ENCODE data around the gene ATP10A. TPM values are rescaled to one million over a fixed set of nuclear protein-coding genes. Genes with fewer than 3 reads are reported as not detected.

Gene ATP10A
- total RNA-seq, 3 donors from 2014 or later, result 2.4 to 4.5 (median 2.7) TPM

- ATAC-seq (no peak), DNase-seq (no peak)
- H3K4me1 ChIP-seq (ENCODE audit: low read depth), result no peaks in the 10 kb centered on the region
- H3K36me3 ChIP-seq (ENCODE audit: low read depth), result no peaks in the 10 kb centered on the region
- TF ChIP-seq CTCF (IDR thresholded peaks at IDR 0.05), result no peak
- H3K9me3 ChIP-seq, result peaks cover 12% of the 10 kb centered on the region
- no peak overlapping the region for H3K4me3 ChIP-seq
- intact Hi-C loops (cut with DNase I, micrococcal nuclease), result no loop called here
Observed at GRCh38 chr15:25812073-25812472, 51.1 kb downstream of the ATP10A start.

- intact Hi-C loops (cut with DNase I, micrococcal nuclease), result no loop called here
- no peak for DNase-seq
- ATAC-seq, result peak; percentile 34
- H3K9me3 ChIP-seq, result peaks cover 12% of the 10 kb centered on the region
- H3K36me3 ChIP-seq (ENCODE audit: low read depth), result no peaks in the 10 kb centered on the region
- no peak for TF ChIP-seq CTCF (IDR thresholded peaks at IDR 0.05)
- no peak overlapping the region for H3K4me3 ChIP-seq
- H3K4me1 ChIP-seq (ENCODE audit: low read depth), result no peaks in the 10 kb centered on the region
Observed at GRCh38 chr15:25811481-25811906, 51.6 kb downstream of the ATP10A start.

- peak; percentile 29 for ATAC-seq
- Histone ChIP-seq H3K36me3 (ENCODE audit: low read depth) (no peaks in the 10 kb centered on the region), H3K9me3 (peaks cover 12% of the 10 kb centered on the region), H3K4me3 (no peak overlapping the region), H3K4me1 (ENCODE audit: low read depth) (no peaks in the 10 kb centered on the region)
- intact Hi-C loops (cut with DNase I, micrococcal nuclease), result no loop called here
- no peak for TF ChIP-seq CTCF (IDR thresholded peaks at IDR 0.05)
- no peak for DNase-seq
Observed at GRCh38 chr15:25810631-25811091, 52.5 kb downstream of the ATP10A start.

GRCh38 chr15:25810154-25810553, 53.0 kb downstream of the ATP10A start:
- Histone ChIP-seq H3K4me3 (no peak overlapping the region), H3K4me1 (ENCODE audit: low read depth) (no peaks in the 10 kb centered on the region), H3K36me3 (ENCODE audit: low read depth) (no peaks in the 10 kb centered on the region), H3K9me3 (peaks cover 12% of the 10 kb centered on the region)
- DNase-seq, result no peak
- intact Hi-C loops (cut with DNase I, micrococcal nuclease), result no loop called here
- ATAC-seq, result no peak
- no peak for TF ChIP-seq CTCF (IDR thresholded peaks at IDR 0.05)

GRCh38 chr15:25807063-25807462, 56.1 kb downstream of the ATP10A start:
- intact Hi-C loops (cut with DNase I, micrococcal nuclease), result no loop called here
- H3K9me3 ChIP-seq, result peaks cover 12% of the 10 kb centered on the region
- no peak for DNase-seq
- no peak for ATAC-seq
- no peaks in the 10 kb centered on the region for H3K36me3 ChIP-seq (ENCODE audit: low read depth)
- no peak for TF ChIP-seq CTCF (IDR thresholded peaks at IDR 0.05)
- H3K4me1 ChIP-seq (ENCODE audit: low read depth), result no peaks in the 10 kb centered on the region
- no peak overlapping the region for H3K4me3 ChIP-seq

GRCh38 chr15:25805031-25805430, 58.1 kb downstream of the ATP10A start:
- no peak for ATAC-seq
- Histone ChIP-seq H3K9me3 (peaks cover 9% of the 10 kb centered on the region), H3K36me3 (ENCODE audit: low read depth) (no peaks in the 10 kb centered on the region), H3K4me3 (no peak overlapping the region), H3K4me1 (ENCODE audit: low read depth) (no peaks in the 10 kb centered on the region)
- TF ChIP-seq CTCF (IDR thresholded peaks at IDR 0.05), result no peak
- intact Hi-C loops (cut with DNase I, micrococcal nuclease), result no loop called here
- no peak for DNase-seq
